ENCODE data around the gene SOS1.

The SOS1 gene

DNA sequence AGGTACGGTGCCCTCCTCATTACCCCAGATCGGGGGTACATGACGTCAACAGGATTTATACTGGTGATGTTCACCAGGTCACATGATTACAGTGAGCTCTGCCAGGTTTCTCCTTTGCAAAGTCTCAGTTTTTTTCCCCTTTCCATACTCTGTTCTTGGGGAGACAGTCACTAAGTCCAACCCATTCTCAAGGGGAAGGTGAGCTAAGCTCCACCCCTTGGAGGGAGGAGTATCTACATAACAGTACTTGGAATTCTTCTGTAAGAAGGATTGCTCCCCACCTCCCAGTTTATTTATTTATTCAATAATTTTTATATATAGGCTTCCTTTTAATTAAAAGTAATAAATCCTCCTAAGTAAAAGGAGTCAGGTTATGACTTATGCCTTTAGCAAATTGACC is 34.1 kb upstream of the SOS1 start:
- Histone ChIP-seq H3K27ac (ENCODE audit: low read depth, low read length) (no peak overlapping the region), H3K79me2 (ENCODE audit: control insufficient read depth, low read length) (no peaks in the 10 kb centered on the region), H3F3A (ENCODE audit: control insufficient read depth, insufficient read depth) (no peaks in the 10 kb centered on the region), H4K20me1 (ENCODE audit: control insufficient read depth, insufficient read depth, low read depth, low read length) (no peaks in the 10 kb centered on the region), H3K4me2 (ENCODE audit: low read length) (no peak overlapping the region), H3K4me1 (ENCODE audit: control insufficient read depth, low read length) (peaks cover 12% of the 10 kb centered on the region), H3K36me3 (ENCODE audit: control insufficient read depth, low read length) (no peaks in the 10 kb centered on the region), H3K9me2 (replicated peaks; ENCODE audit: control insufficient read depth, low read length) (no peaks in the 10 kb centered on the region), H3K27me3 (ENCODE audit: control insufficient read depth, low read length) (no peaks in the 10 kb centered on the region), H3K4me3 (ENCODE audit: low read length) (no peak overlapping the region), H3K9me3 (ENCODE audit: control insufficient read depth, insufficient read depth, low read length) (no peaks in the 10 kb centered on the region)
- TF ChIP-seq, protein P1, sequence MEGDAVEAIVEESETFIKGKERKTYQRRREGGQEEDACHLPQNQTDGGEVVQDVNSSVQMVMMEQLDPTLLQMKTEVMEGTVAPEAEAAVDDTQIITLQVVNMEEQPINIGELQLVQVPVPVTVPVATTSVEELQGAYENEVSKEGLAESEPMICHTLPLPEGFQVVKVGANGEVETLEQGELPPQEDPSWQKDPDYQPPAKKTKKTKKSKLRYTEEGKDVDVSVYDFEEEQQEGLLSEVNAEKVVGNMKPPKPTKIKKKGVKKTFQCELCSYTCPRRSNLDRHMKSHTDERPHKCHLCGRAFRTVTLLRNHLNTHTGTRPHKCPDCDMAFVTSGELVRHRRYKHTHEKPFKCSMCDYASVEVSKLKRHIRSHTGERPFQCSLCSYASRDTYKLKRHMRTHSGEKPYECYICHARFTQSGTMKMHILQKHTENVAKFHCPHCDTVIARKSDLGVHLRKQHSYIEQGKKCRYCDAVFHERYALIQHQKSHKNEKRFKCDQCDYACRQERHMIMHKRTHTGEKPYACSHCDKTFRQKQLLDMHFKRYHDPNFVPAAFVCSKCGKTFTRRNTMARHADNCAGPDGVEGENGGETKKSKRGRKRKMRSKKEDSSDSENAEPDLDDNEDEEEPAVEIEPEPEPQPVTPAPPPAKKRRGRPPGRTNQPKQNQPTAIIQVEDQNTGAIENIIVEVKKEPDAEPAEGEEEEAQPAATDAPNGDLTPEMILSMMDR (IDR thresholded peaks at IDR 0.05; ENCODE audit: low read depth, low read length, poor library complexity, severe bottlenecking), result no peak
- TF ChIP-seq EZH2phosphoT487 (IDR thresholded peaks at IDR 0.05; ENCODE audit: borderline replicate concordance, low read length), result no peak

DNA sequence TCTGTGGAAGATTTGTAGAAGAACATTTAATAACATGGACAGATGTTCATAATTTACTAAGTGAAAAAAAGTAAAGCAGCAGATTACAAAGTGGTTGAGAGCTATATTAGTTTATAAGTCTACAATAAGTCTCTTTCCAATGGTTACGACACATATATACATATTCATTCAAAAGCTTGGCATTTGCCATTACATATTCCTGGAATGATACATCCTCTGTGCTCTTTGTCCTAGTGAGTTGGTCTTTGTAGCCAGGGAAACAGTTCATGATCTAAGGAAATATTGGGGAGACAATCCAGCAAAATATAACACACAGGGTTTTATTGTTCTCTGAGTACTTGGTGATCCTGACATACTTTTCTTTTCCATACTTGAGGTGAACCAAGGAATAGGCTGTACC is 32.5 kb upstream of the SOS1 start:
- Histone ChIP-seq H3K4me2 (ENCODE audit: low read length) (no peak overlapping the region), H3K9me3 (ENCODE audit: control insufficient read depth, insufficient read depth, low read length) (no peaks in the 10 kb centered on the region), H3K9me2 (replicated peaks; ENCODE audit: control insufficient read depth, low read length) (no peaks in the 10 kb centered on the region), H3K4me1 (ENCODE audit: control insufficient read depth, low read length) (peaks cover 13% of the 10 kb centered on the region), H3K27me3 (ENCODE audit: control insufficient read depth, low read length) (no peaks in the 10 kb centered on the region), H4K20me1 (ENCODE audit: control insufficient read depth, insufficient read depth, low read depth, low read length) (no peaks in the 10 kb centered on the region), H3K27ac (ENCODE audit: low read depth, low read length) (no peak overlapping the region), H3F3A (ENCODE audit: control insufficient read depth, insufficient read depth) (no peaks in the 10 kb centered on the region), H3K4me3 (ENCODE audit: low read length) (no peak overlapping the region), H3K79me2 (ENCODE audit: control insufficient read depth, low read length) (no peaks in the 10 kb centered on the region), H3K36me3 (ENCODE audit: control insufficient read depth, low read length) (no peaks in the 10 kb centered on the region)
- no peak for TF ChIP-seq EZH2phosphoT487 (IDR thresholded peaks at IDR 0.05; ENCODE audit: borderline replicate concordance, low read length)
- TF ChIP-seq, protein P1 (IDR thresholded peaks at IDR 0.05; ENCODE audit: low read depth, low read length, poor library complexity, severe bottlenecking), result no peak

DNA sequence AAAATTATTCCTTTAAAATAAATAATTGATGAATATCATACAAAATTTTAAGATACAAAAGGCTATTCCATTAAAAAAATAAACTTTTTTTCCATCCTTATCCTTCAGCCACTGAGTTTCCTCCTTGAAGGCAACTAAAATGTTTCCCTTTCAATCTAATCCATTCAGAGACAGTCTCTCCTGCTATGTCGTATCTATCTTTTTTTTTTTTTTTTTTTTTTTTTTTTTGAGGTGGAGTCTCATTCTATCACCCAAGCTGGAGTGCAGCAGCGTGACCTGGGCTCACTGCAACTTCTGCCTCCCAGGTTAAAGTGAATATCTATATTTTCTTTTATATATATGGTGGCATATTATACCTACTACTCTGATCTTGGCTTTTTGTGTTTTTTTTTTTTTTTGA is 31.7 kb upstream of the SOS1 start:
- H3K4me3 ChIP-seq (ENCODE audit: low read length), result no peak overlapping the region
- H3K27ac ChIP-seq (ENCODE audit: low read depth, low read length), result no peak overlapping the region
- H3K4me2 ChIP-seq (ENCODE audit: low read length), result no peak overlapping the region
- no peak for TF ChIP-seq EZH2phosphoT487 (IDR thresholded peaks at IDR 0.05; ENCODE audit: borderline replicate concordance, low read length)
- TF ChIP-seq, protein P1 (IDR thresholded peaks at IDR 0.05; ENCODE audit: low read depth, low read length, poor library complexity, severe bottlenecking), result no peak
- H3K9me3 ChIP-seq (ENCODE audit: control insufficient read depth, insufficient read depth, low read length), result no peaks in the 10 kb centered on the region
- H3K4me1 ChIP-seq (ENCODE audit: control insufficient read depth, low read length), result peaks cover 13% of the 10 kb centered on the region
- H3K79me2 ChIP-seq (ENCODE audit: control insufficient read depth, low read length), result no peaks in the 10 kb centered on the region
- no peaks in the 10 kb centered on the region for H3K27me3 ChIP-seq (ENCODE audit: control insufficient read depth, low read length)
- no peaks in the 10 kb centered on the region for H4K20me1 ChIP-seq (ENCODE audit: control insufficient read depth, insufficient read depth, low read depth, low read length)
- no peaks in the 10 kb centered on the region for H3K36me3 ChIP-seq (ENCODE audit: control insufficient read depth, low read length)
- H3F3A ChIP-seq (ENCODE audit: control insufficient read depth, insufficient read depth), result no peaks in the 10 kb centered on the region
- H3K9me2 ChIP-seq (replicated peaks; ENCODE audit: control insufficient read depth, low read length), result no peaks in the 10 kb centered on the region
